Nephron progenitor cell (in vitro differentiated cells): ENCODE measurements around the gene LRIG1.

Source experiments
- DNase-seq: peaks from one replicate; pipeline ENCODE4 v3.0.0; 2021
- H3K27ac Mint-ChIP-seq: 2 replicates; pipeline ENCODE4 v1.8.0; 2021; ENCODE audit warnings: mild to moderate bottlenecking, moderate library complexity, mixed read lengths
- H3K27me3 Mint-ChIP-seq: 2 replicates; pipeline ENCODE4 v1.8.0; 2021; ENCODE audit warnings: mild to moderate bottlenecking, low read depth, mixed read lengths; ENCODE audit not compliant: poor library complexity
- H3K36me3 Mint-ChIP-seq: 2 replicates; pipeline ENCODE4 v1.8.0; 2021; ENCODE audit warnings: low read depth, mixed read lengths
- H3K4me1 Mint-ChIP-seq: 2 replicates; pipeline ENCODE4 v1.8.0; 2021; ENCODE audit warnings: mixed read lengths
- H3K4me3 Mint-ChIP-seq: 2 replicates; pipeline ENCODE4 v1.8.0; 2021; ENCODE audit warnings: mild to moderate bottlenecking, moderate library complexity, mixed read lengths
- H3K9me3 Mint-ChIP-seq: 2 replicates; pipeline ENCODE4 v1.8.0; 2021; ENCODE audit warnings: mild to moderate bottlenecking, moderate library complexity, mixed read lengths
- TF ChIP-seq, protein P1 (sequence below): fragments of 200-600 bp; sonication (generic); IDR thresholded peaks from 2 replicates; pipeline ENCODE4 v1.5.0; 2021; ENCODE audit warnings: antibody characterized with exemption

LRIG1 gene

GRCh38 chr3:66493458-66494099 is 7.2 kb downstream of the LRIG1 start:
- Mint-ChIP-seq H3K36me3 (no peaks in the 10 kb centered on the region), H3K4me1 (peaks cover 100% of the 10 kb centered on the region), H3K27me3 (peaks cover 4% of the 10 kb centered on the region), H3K9me3 (no peaks in the 10 kb centered on the region), H3K27ac (no peak overlapping the region), H3K4me3 (peak overlapping the region; percentile 70)
- DNase-seq: no peak
- TF ChIP-seq, protein P1, sequence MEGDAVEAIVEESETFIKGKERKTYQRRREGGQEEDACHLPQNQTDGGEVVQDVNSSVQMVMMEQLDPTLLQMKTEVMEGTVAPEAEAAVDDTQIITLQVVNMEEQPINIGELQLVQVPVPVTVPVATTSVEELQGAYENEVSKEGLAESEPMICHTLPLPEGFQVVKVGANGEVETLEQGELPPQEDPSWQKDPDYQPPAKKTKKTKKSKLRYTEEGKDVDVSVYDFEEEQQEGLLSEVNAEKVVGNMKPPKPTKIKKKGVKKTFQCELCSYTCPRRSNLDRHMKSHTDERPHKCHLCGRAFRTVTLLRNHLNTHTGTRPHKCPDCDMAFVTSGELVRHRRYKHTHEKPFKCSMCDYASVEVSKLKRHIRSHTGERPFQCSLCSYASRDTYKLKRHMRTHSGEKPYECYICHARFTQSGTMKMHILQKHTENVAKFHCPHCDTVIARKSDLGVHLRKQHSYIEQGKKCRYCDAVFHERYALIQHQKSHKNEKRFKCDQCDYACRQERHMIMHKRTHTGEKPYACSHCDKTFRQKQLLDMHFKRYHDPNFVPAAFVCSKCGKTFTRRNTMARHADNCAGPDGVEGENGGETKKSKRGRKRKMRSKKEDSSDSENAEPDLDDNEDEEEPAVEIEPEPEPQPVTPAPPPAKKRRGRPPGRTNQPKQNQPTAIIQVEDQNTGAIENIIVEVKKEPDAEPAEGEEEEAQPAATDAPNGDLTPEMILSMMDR: no peak

GRCh38 chr3:66492672-66493071 is 8.2 kb downstream of the LRIG1 start:
- no peak for DNase-seq
- TF ChIP-seq, protein P1: no peak
- Mint-ChIP-seq H3K4me1 (peaks cover 94% of the 10 kb centered on the region), H3K27ac (no peak overlapping the region), H3K36me3 (no peaks in the 10 kb centered on the region), H3K9me3 (no peaks in the 10 kb centered on the region), H3K4me3 (no peak overlapping the region), H3K27me3 (peaks cover 4% of the 10 kb centered on the region)

- Mint-ChIP-seq H3K9me3 (no peaks in the 10 kb centered on the region), H3K36me3 (no peaks in the 10 kb centered on the region), H3K4me1 (peaks cover 94% of the 10 kb centered on the region), H3K27ac (no peak overlapping the region), H3K27me3 (peaks cover 4% of the 10 kb centered on the region), H3K4me3 (peak overlapping the region; percentile 8)
- DNase-seq: no peak
- TF ChIP-seq, protein P1: no peak
Measured at GRCh38 chr3:66492071-66492470, 8.8 kb downstream of the LRIG1 start.

DNA sequence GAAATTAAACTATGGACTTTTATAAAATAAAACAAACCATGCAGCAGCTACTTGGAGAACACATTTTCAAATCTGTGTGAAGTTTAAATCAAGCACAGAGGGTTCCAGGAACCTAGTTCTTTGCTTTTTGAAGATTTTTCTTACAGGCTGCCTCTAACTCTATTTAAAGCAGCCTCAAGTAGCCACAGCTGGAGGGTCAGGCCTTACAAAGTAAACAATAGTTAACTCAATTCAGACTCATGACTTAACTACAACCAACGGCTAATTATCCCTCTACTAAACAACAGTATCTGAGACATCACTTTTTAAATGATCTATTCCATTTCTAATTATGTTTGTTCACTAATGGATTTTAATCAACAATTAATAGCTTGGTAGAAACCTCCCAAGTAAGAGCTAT is 9.8 kb downstream of the LRIG1 start:
- Mint-ChIP-seq H3K9me3 (no peaks in the 10 kb centered on the region), H3K4me1 (peaks cover 94% of the 10 kb centered on the region), H3K4me3 (peak overlapping the region; percentile 43), H3K27ac (peak overlapping the region; percentile 44), H3K27me3 (peaks cover 4% of the 10 kb centered on the region), H3K36me3 (no peaks in the 10 kb centered on the region)
- TF ChIP-seq, protein P1: no peak
- no peak for DNase-seq

- H3K4me1 Mint-ChIP-seq: peaks cover 94% of the 10 kb centered on the region
Measured at GRCh38 chr3:66490214-66490613, 10.6 kb downstream of the LRIG1 start.

GRCh38 chr3:66489581-66489980 is 11.2 kb downstream of the LRIG1 start:
- Mint-ChIP-seq H3K9me3 (no peaks in the 10 kb centered on the region), H3K4me3 (no peak overlapping the region), H3K27ac (peak overlapping the region; percentile 60), H3K36me3 (no peaks in the 10 kb centered on the region), H3K27me3 (peaks cover 4% of the 10 kb centered on the region), H3K4me1 (peaks cover 90% of the 10 kb centered on the region)
- no peak for DNase-seq
- TF ChIP-seq, protein P1: no peak

More at GRCh38 chr3:66490214-66490613, 10.6 kb downstream of the LRIG1 start:
- H3K9me3 Mint-ChIP-seq: no peaks in the 10 kb centered on the region
- H3K36me3 Mint-ChIP-seq: no peaks in the 10 kb centered on the region
- TF ChIP-seq, protein P1: no peak
- H3K4me3 Mint-ChIP-seq: peak overlapping the region; percentile 47
- peak overlapping the region; percentile 76 for H3K27ac Mint-ChIP-seq
- H3K27me3 Mint-ChIP-seq: peaks cover 4% of the 10 kb centered on the region
- DNase-seq: no peak
